ENCODE results near the gene ATF6.

Gene ATF6

DNA sequence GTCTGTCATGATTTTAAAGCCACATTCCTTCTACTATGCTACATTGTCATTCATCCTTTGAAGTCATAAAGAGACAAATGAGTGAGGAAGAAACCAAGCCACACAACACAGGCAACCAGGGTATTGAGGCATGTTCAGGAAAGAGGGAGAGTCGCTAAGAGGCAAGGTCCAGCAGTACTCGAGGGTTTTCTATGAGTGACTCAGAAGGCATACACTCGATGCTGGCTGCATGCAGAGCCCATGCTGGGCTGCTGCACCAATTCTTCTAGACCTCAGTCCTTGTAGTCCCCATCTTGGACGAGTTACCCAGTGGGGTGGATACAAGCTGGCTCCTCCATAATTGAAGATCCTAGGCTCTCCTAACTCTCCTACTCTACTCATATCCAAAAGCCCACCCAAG lies 199.9 kb downstream of the ATF6 start:
- Mint-ChIP-seq H3K4me1 (peaks cover 7 to 9% of the 10 kb centered on the region in 2 donors), H3K4me3 (no peak overlapping the region), H3K27ac (no peak overlapping the region), H3K9me3 (no peaks in the 10 kb centered on the region), H3K36me3 (peaks cover 29 to 44% of the 10 kb centered on the region in 2 donors), H3K27me3 (no peaks in the 10 kb centered on the region)
- DNase-seq: no peak
- ATAC-seq (replicated peaks): no peak

DNA sequence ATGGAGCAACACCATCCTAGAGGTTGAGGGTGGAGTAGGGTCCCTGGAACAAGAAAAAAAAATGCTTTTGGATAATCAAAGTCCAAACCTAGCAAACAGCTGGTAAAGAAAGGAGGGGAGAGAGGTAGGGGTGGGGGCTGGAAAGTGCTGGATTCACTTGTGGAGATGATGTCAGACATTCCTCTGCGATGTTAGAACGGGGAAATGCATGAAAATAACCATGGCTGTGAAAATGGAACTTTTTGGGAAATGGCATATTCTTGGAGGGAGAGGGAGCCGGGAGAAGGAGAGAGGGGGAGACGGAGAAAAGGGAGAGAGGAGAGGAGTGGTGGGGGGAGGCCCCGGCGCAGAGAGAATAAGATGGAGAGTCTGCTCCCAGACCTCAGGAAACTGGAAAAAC lies 203.9 kb downstream of the ATF6 start:
- DNase-seq: no peak
- Mint-ChIP-seq H3K4me3 (no peak overlapping the region), H3K9me3 (no peaks in the 10 kb centered on the region), H3K4me1 (no peaks in the 10 kb centered on the region), H3K27me3 (no peaks in the 10 kb centered on the region), H3K27ac (no peak overlapping the region), H3K36me3 (peaks cover 23 to 34% of the 10 kb centered on the region in 2 donors)
- no peak for ATAC-seq (replicated peaks)

DNA sequence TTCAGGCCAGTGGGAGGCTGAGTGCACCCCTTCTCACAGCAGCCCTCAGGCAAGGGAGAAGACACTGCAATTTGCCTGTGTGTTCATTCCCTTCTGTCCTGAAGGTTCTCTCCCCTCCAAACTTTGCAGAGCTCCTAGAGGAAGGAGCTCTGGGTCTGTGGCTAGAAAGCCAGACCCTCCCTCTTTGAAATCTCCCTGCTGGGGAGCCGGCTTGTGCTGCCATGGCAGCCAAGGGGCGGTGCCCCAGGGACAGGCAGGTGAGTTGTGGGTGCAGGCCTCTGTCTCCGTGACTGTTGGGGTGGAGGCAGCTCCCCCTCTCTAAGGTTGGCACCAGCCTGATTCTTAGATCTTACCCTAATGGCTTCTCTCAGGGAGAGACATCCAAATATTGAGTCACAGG lies 204.5 kb downstream of the ATF6 start:
- H3K9me3 Mint-ChIP-seq: no peaks in the 10 kb centered on the region
- DNase-seq (no peak), ATAC-seq (replicated peaks) (no peak)
- no peak overlapping the region for H3K4me3 Mint-ChIP-seq
- H3K36me3 Mint-ChIP-seq: peaks cover 23 to 31% of the 10 kb centered on the region in 2 donors
- H3K27me3 Mint-ChIP-seq: no peaks in the 10 kb centered on the region
- no peak overlapping the region for H3K27ac Mint-ChIP-seq
- no peaks in the 10 kb centered on the region for H3K4me1 Mint-ChIP-seq

DNA sequence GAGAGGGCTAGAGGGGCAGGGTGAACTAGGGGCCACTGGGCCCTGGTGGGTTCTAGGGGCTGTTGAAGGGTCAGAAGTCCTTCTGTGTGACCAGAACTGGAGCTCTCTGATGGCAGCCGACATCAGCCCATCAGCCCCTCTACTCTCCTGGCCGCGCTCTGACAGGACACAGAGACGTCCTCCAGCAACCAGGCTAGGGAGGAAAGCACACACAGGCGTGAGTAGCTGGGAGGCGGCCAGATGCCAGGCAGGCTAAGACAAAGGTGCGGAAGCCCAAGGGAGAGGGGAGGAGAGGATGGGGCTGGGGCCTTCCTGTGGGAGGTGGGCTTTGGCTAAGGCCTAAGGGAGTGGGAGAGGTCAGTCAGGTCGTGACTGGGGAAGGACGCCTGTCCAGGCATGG lies 206.7 kb downstream of the ATF6 start:
- Mint-ChIP-seq H3K36me3 (peaks cover 10 to 11% of the 10 kb centered on the region in 2 donors), H3K9me3 (no peaks in the 10 kb centered on the region), H3K4me1 (no peaks in the 10 kb centered on the region), H3K4me3 (no peak overlapping the region), H3K27me3 (no peaks in the 10 kb centered on the region), H3K27ac (no peak overlapping the region)
- ATAC-seq (replicated peaks) (no peak), DNase-seq (no peak)

- Mint-ChIP-seq H3K4me3 (no peak overlapping the region), H3K9me3 (no peaks in the 10 kb centered on the region), H3K4me1 (no peaks in the 10 kb centered on the region), H3K27me3 (no peaks in the 10 kb centered on the region), H3K36me3 (peaks cover under 1 to 3% of the 10 kb centered on the region in 2 donors), H3K27ac (no peak overlapping the region)
- DNase-seq: no peak
- no peak for ATAC-seq (replicated peaks)
These were observed 208.1 kb downstream of the ATF6 start for GRCh38 chr1:161973924-161974845.

DNA sequence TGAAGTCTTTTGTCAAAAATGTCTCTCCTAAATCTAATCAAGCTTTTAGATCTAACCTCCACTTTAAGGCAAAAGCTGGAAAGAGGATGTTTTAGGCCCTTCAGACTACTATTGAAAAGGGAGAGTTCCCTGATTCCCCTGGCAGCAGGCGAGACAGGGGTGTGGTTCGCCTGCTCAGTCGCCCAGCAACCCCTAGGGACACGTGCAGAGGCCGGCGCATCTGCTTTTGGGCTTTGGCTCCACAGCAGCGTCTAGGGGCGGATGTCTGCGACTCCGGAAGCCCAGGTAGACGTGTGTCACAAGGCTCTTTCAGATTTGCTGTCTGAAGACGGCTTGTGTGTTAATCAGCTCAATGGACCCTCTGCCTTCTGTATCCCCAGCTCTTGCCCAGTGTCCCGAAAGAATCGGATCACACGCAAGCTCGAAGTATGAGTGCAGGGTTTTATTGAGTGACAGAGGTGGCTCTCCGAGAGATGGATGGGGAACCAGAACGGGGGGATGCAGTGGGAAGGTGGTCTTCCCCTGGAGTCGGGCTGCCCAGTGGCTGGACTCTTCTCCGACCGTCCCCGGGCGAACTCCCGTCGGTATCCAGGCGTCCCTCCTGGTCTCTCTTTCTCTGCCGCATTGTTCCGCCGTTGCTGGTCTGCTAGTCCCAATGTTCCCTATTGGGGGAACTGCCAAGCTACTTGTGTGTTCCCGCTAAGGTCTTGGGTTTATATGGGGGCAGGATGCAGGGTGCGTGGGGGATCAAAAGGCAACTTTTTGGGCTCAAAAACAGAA lies 212.1 kb downstream of the ATF6 start:
- DNase-seq (no peak), ATAC-seq (replicated peaks) (no peak)
- no peak overlapping the region for H3K4me3 Mint-ChIP-seq
- H3K4me1 Mint-ChIP-seq: no peaks in the 10 kb centered on the region
- peaks cover 0 to 2% of the 10 kb centered on the region in 2 donors for H3K9me3 Mint-ChIP-seq
- H3K27me3 Mint-ChIP-seq: peaks cover 0 to 6% of the 10 kb centered on the region in 2 donors
- no peak overlapping the region for H3K27ac Mint-ChIP-seq
- peaks cover 0 to 3% of the 10 kb centered on the region in 2 donors for H3K36me3 Mint-ChIP-seq

DNA sequence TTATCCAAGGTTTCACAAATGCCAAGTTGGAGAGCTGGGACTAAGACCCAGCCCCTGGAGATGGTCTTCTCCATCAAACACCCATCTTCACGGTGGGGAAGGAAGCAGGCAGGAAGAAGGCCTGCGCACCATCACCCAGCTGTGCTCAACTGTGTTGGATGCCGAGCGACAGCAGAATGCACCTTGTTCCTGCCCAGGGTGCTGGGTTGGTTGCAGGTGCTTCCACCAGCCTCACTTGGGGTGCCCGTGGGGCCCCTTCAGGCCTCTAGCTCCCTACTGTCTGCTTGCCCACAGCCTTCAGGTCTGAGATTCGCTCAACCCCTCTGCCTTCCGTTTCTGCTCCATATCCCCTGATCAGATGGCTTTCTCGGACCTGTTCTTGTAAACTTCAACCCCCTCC lies 215.0 kb downstream of the ATF6 start:
- H3K4me3 Mint-ChIP-seq: no peak overlapping the region
- no peaks in the 10 kb centered on the region for H3K4me1 Mint-ChIP-seq
- H3K27me3 Mint-ChIP-seq: peaks cover 0 to 6% of the 10 kb centered on the region in 2 donors
- peaks cover 0 to 2% of the 10 kb centered on the region in 2 donors for H3K36me3 Mint-ChIP-seq
- no peak overlapping the region for H3K27ac Mint-ChIP-seq
- DNase-seq (no peak), ATAC-seq (replicated peaks) (no peak)
- peaks cover 0 to 2% of the 10 kb centered on the region in 2 donors for H3K9me3 Mint-ChIP-seq

DNA sequence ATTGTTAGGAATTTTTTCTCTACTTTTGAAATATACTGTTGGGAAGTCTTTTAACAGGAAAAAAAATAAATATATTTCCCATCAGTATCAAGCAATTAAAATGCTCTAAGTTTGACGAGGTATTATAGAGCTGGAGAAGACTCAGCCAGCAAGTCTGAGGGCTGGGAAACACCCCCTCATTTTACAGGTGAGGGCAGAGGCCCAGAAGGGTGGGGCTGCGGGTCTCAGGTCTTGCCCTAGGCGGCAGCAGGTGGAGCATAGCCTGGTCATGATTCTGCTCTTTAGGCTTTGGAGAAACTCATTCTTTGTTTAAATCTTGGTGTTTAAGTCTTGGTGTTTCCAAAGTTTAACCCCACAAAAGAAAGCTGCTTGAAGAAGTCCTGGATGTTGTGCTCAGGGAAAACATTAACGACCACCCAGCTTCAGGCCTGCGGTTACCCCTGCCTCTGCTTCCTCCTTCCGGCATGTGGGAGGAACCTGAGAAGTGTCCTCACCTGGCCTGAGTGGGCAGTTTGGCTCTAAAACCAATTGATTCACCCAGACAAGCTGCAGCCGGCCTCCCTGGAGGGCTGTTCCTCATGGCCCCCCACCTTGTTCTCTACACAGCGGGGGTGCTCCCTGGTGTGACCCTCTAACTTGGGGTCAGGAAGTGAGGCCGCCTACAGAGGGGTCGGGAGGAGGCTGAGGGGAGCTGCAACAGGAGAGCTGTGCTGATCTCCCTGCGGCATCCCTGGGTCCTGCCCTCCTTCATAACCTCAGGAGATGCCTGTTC lies 215.8 kb downstream of the ATF6 start:
- H3K27ac Mint-ChIP-seq: no peak overlapping the region
- DNase-seq (no peak), ATAC-seq (replicated peaks) (no peak)
- peaks cover 0 to 6% of the 10 kb centered on the region in 2 donors for H3K27me3 Mint-ChIP-seq
- H3K36me3 Mint-ChIP-seq: peaks cover 0 to 2% of the 10 kb centered on the region in 2 donors
- no peak overlapping the region for H3K4me3 Mint-ChIP-seq
- H3K4me1 Mint-ChIP-seq: no peaks in the 10 kb centered on the region
- H3K9me3 Mint-ChIP-seq: peaks cover 0 to 2% of the 10 kb centered on the region in 2 donors

DNA sequence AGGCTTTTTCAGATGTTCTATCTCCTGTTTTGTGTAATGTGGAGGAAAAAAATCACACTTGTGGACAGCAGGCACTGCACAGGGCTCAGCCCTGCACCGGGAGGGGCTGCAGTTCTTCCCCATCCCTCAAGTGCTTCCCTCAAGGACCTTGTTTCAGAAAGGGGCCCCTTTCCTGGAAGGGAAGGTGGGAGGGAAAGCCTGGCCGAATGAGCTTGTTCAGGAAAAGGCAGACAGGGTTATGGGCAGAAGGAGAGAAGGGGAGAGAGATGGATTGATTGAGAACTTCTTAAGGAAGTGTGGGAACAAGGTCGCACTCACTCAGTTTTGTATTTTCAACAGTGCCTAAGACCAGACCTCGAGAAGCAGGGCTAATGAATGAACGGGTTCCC lies 216.4 kb downstream of the ATF6 start:
- no peak for DNase-seq
- H3K9me3 Mint-ChIP-seq: peaks cover 5% of the 10 kb centered on the region in 2 donors
- H3K4me3 Mint-ChIP-seq: no peak overlapping the region
- peaks cover 0 to 12% of the 10 kb centered on the region in 2 donors for H3K27me3 Mint-ChIP-seq
- H3K4me1 Mint-ChIP-seq: no peaks in the 10 kb centered on the region
- H3K27ac Mint-ChIP-seq: no peak overlapping the region
- ATAC-seq (replicated peaks): no peak
- H3K36me3 Mint-ChIP-seq: peaks cover 0 to 2% of the 10 kb centered on the region in 2 donors

- no peak overlapping the region for H3K4me3 Mint-ChIP-seq
- H3K36me3 Mint-ChIP-seq: no peaks in the 10 kb centered on the region
- no peak overlapping the region for H3K27ac Mint-ChIP-seq
- no peaks in the 10 kb centered on the region for H3K4me1 Mint-ChIP-seq
- ATAC-seq (replicated peaks) (no peak), DNase-seq (no peak)
- H3K27me3 Mint-ChIP-seq: peaks cover 0 to 12% of the 10 kb centered on the region in 2 donors
- H3K9me3 Mint-ChIP-seq: peaks cover 5 to 7% of the 10 kb centered on the region in 2 donors
These were observed 216.8 kb downstream of the ATF6 start for GRCh38 chr1:161982917-161983316.

DNA sequence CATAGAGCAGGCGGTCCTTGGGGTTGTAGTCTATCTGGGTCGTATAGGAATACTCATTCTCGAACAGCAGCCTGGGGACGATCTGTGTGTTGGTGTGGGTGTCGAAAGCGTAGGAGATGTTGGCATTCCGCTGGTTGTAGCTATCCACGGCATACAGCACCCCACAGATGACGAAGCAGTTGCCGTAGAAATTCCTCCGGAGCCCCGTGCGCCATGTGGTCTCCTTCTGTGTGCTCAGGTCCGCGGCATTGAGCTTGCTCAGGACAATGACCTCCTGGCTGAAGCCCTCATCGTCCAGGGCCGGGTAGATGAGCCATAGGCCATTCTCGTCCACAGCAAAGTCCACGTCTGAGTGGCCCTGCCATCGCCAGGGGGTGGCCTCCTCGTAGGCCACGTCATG lies 217.6 kb downstream of the ATF6 start:
- Mint-ChIP-seq H3K4me1 (no peaks in the 10 kb centered on the region), H3K27me3 (peaks cover 4 to 16% of the 10 kb centered on the region in 2 donors), H3K27ac (no peak overlapping the region), H3K9me3 (peaks cover 5 to 7% of the 10 kb centered on the region in 2 donors), H3K36me3 (no peaks in the 10 kb centered on the region), H3K4me3 (no peak overlapping the region)
- DNase-seq: no peak
- ATAC-seq (replicated peaks): no peak

DNA sequence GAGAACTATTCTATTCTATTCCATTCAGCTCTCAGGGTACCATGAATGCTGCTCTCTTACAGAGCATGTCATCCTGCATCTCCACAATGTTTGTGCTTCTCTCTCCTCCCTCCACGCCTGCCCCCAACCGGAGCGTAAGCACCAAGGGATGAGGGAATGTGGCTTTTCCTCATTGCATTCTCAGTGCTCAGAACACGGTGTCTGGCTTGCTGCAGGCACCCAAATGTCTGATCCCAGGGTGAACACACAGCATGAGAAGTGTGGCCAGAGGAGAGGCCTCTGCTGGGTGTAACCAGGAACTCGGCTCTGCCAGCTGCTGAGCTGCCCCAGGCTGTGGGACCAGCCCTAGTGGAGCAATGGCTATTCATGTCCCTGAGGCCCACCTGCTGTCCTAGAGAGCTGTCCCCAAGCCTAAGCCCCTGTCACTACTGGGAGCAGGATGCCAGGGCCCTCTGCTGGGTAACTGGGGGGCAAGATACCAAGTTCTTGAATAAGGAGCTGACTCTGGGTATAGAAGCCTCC lies 219.2 kb downstream of the ATF6 start:
- Mint-ChIP-seq H3K9me3 (peaks cover 5 to 7% of the 10 kb centered on the region in 2 donors), H3K4me3 (no peak overlapping the region), H3K27ac (no peak overlapping the region), H3K36me3 (no peaks in the 10 kb centered on the region), H3K4me1 (no peaks in the 10 kb centered on the region), H3K27me3 (peaks cover 9 to 22% of the 10 kb centered on the region in 2 donors)
- ATAC-seq (replicated peaks) (no peak), DNase-seq (no peak)

- ATAC-seq (replicated peaks): no peak
- Mint-ChIP-seq H3K27ac (no peak overlapping the region), H3K4me3 (no peak overlapping the region), H3K36me3 (no peaks in the 10 kb centered on the region), H3K4me1 (no peaks in the 10 kb centered on the region), H3K27me3 (peaks cover 9 to 18% of the 10 kb centered on the region in 2 donors), H3K9me3 (peaks cover 5 to 7% of the 10 kb centered on the region in 2 donors)
- no peak for DNase-seq
These were observed 220.2 kb downstream of the ATF6 start for GRCh38 chr1:161986328-161986727.

DNA sequence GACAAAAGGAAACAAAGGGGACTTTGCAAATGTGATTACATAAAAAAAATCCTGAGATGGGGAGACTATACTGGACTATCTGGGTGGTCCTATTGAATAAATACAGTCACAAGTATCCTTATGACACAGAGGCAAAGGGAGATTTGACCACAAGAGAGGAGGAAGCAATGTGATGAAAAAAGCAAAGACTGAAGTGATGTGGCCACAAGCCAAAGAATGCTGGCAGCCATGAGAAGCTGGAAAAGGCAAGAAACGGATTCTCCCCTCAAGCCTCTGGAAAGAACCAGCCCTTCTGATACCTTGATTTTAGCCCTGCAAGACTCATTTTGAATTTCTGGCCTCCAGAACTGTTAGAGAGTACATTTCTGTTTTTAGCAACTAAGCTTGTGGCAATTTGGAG lies 221.2 kb downstream of the ATF6 start:
- Mint-ChIP-seq H3K9me3 (peaks cover 5 to 6% of the 10 kb centered on the region in 2 donors), H3K36me3 (no peaks in the 10 kb centered on the region), H3K4me3 (no peak overlapping the region), H3K27ac (no peak overlapping the region), H3K27me3 (peaks cover 9 to 15% of the 10 kb centered on the region in 2 donors), H3K4me1 (no peaks in the 10 kb centered on the region)
- ATAC-seq (replicated peaks) (no peak), DNase-seq (no peak)

Measured in stimulated activated naive B cell treated with anti-CD40 and anti-IgM and Interleukin-4, amounts not matched to agents 10 μg/mL and 1 μg/mL and 100 μg/mL, for 72 hours (primary cell).